HCT116 (cell line): Measurements from ENCODE around the gene HGF. TPM values are rescaled to one million over a fixed set of nuclear protein-coding genes. Genes with fewer than 3 reads are reported as not detected.

Experiments
- ATAC-seq: fragments of 200-7000 bp; cut with Tn5 transposase; 2 replicates; pipeline ENCODE4 v1.9.1; 2020; ENCODE audit warnings: mild to moderate bottlenecking, moderate library complexity
- BruUV-seq: library from RNA; stranded (reverse); fragments of 400-500 nt; replicated peaks from 2 replicates; lab custom pipeline; 2021; lab: Mats Ljungman, UMichigan
- CTCF ChIA-PET: fragments of 300-600 bp; sonication (Branson Sonifier 250); formaldehyde crosslinking; loops from one replicate; lab custom pipeline; 2021; ENCODE audit warnings: antibody characterized with exemption; lab: Charles Lee
- POLR2A ChIA-PET: fragments of 300-600, 350-600 bp; sonication (Branson Sonifier 250); formaldehyde crosslinking; loops from one replicate; lab custom pipeline; 2021; ENCODE audit warnings: antibody characterized with exemption; lab: Charles Lee
- RAD21 ChIA-PET, 2 experiments: fragments of 300-600 bp; sonication (Branson Sonifier 250); formaldehyde crosslinking; loops; one replicate each; lab custom pipeline; 2023; ENCODE audit warnings: low total read pairs in 2 of 2; ENCODE audit not compliant: uncharacterized antibody in 2 of 2, unreplicated experiment in 2 of 2, low non-redundant PET in 1 of 2; lab: Charles Lee
- DNase-seq: peaks from one replicate; pipeline ENCODE4 v3.0.0-alpha.2; 2010; ENCODE audit warnings: low read depth, low spot score
- H2AFZ ChIP-seq: fragments of 200-600 bp; shearing (Covaris generic), sonication (generic); 2 replicates; pipeline ENCODE4 v1.6.1; 2017; ENCODE audit warnings: low read depth, mixed run types, mixed read lengths, antibody characterized with exemption, low read length; ENCODE audit not compliant: poor library complexity, severe bottlenecking
- H3K27ac ChIP-seq: 2 replicates; pipeline ENCODE4 v1.5.1; 2012; ENCODE audit warnings: low read depth, low read length
- H3K27me3 ChIP-seq: fragments of 200-600 bp; sonication (generic); 2 replicates; pipeline ENCODE4 v1.6.1; 2016; ENCODE audit warnings: mixed run types, low read length, mixed read lengths; ENCODE audit not compliant: insufficient read depth
- H3K36me3 ChIP-seq, 2 experiments: fragments of 200-500 bp in 1 of 2; fragments of 200-600 bp in 1 of 2; sonication (Bioruptor generic) in 1 of 2; sonication (generic) in 1 of 2; 2 replicates each; pipeline versions ENCODE4 v1.5.1 to v1.6.1; 2014 to 2016; ENCODE audit warnings: low read length in 2 of 2, inconsistent platforms in 1 of 2, mixed read lengths in 1 of 2, mixed run types in 1 of 2; ENCODE audit not compliant: insufficient read depth in 2 of 2, control insufficient read depth in 1 of 2
- H3K4me1 ChIP-seq, 2 experiments: fragments of 200-600 bp in 1 of 2; sonication (generic) in 1 of 2; 2 replicates each; pipeline versions ENCODE4 v1.5.1 to v1.6.1; 2012 to 2017; ENCODE audit warnings: low read length in 2 of 2, inconsistent platforms in 1 of 2, mild to moderate bottlenecking in 1 of 2, mixed read lengths in 1 of 2, mixed run types in 1 of 2, moderate library complexity in 1 of 2; ENCODE audit not compliant: insufficient read depth in 2 of 2, control insufficient read depth in 1 of 2
- H3K4me2 ChIP-seq: fragments of 200-600 bp; sonication (generic); 2 replicates; pipeline ENCODE4 v1.6.1; 2017; ENCODE audit warnings: mixed run types, low read length, mixed read lengths
- H3K4me3 ChIP-seq, 2 experiments: fragments of 200-600 bp in 1 of 2; sonication (generic) in 1 of 2; replicated peaks in 1 of 2; 2 replicates each; pipeline ENCODE4 v1.5.1; 2011 to 2016; ENCODE audit warnings: low read length in 2 of 2, control low read depth in 1 of 2, low read depth in 1 of 2, mild to moderate bottlenecking in 1 of 2, mixed read lengths in 1 of 2, mixed run types in 1 of 2
- H3K79me2 ChIP-seq: fragments of 200-600 bp; sonication (generic); 2 replicates; pipeline ENCODE4 v1.6.1; 2017; ENCODE audit warnings: mild to moderate bottlenecking, mixed run types, low read length, moderate library complexity, mixed read lengths; ENCODE audit not compliant: insufficient read depth
- H3K9ac ChIP-seq: fragments of 200-600 bp; sonication (generic); 2 replicates; pipeline ENCODE4 v1.6.1; 2016; ENCODE audit warnings: low read length, mixed read lengths
- H3K9me2 ChIP-seq: fragments of 200-600 bp; sonication (generic), shearing (Covaris generic); 2 replicates; pipeline ENCODE4 v1.6.1; 2017; ENCODE audit warnings: mixed run types, mild to moderate bottlenecking, moderate library complexity; ENCODE audit not compliant: insufficient read depth
- H3K9me3 ChIP-seq, 2 experiments: fragments of 200-500 bp in 1 of 2; fragments of 200-600 bp in 1 of 2; sonication (Bioruptor generic) in 1 of 2; sonication (generic) in 1 of 2; 2 replicates each; pipeline ENCODE4 v1.6.1; 2014 to 2017; ENCODE audit warnings: low read length in 2 of 2, mixed read lengths in 2 of 2, inconsistent platforms in 1 of 2, low read depth in 1 of 2, mild to moderate bottlenecking in 1 of 2, mixed run types in 1 of 2, moderate library complexity in 1 of 2; ENCODE audit not compliant: control insufficient read depth in 1 of 2, insufficient read depth in 1 of 2
- H4K20me1 ChIP-seq: fragments of 200-600 bp; sonication (generic), shearing (Covaris generic); 2 replicates; pipeline ENCODE4 v1.6.1; 2017; ENCODE audit warnings: mixed run types, mild to moderate bottlenecking, moderate library complexity; ENCODE audit not compliant: insufficient read depth
- JUND ChIP-seq: IDR thresholded peaks from 2 replicates; pipeline ENCODE4 v1.6.1; 2012
- POLR2AphosphoS5 ChIP-seq: IDR thresholded peaks from 2 replicates; pipeline ENCODE4 v1.6.1; 2011; ENCODE audit warnings: mild to moderate bottlenecking, low read depth, low read length, moderate library complexity
- SIN3A ChIP-seq: IDR thresholded peaks from 2 replicates; pipeline ENCODE4 v1.6.1; 2012; ENCODE audit warnings: low read depth
- SP1 ChIP-seq: IDR thresholded peaks from 2 replicates; pipeline ENCODE4 v1.6.1; 2012; ENCODE audit warnings: low read depth
- intact Hi-C: fragments of 100-400 bp; cut with micrococcal nuclease; formaldehyde crosslinking; loops from 2 replicates; pipeline ENCODE4 v1.10.0; 2022
- total RNA-seq: library from RNA; stranded (reverse); gene quantifications from one replicate; pipeline ENCODE4 v1.2.1, GENCODE V29; 2021; ENCODE audit not compliant: unreplicated experiment
- TF ChIP-seq, protein P1 (sequence below): IDR thresholded peaks from 2 replicates; pipeline ENCODE4 v1.6.1; 2011; ENCODE audit warnings: mild to moderate bottlenecking, low read length, moderate library complexity; ENCODE audit not compliant: insufficient replicate concordance; ENCODE audit errors: extremely low read depth
- TF ChIP-seq, protein P2 (sequence below), 3 experiments: fragments of 200-600 bp in 1 of 3; sonication (generic) in 1 of 3; IDR thresholded peaks in 2 of 3; conservative IDR thresholded peaks in 1 of 3; 2 replicates each; pipeline ENCODE4 v1.5.1; 2012 to 2017; ENCODE audit warnings: low read depth in 2 of 3, low read length in 2 of 3, antibody characterized with exemption in 1 of 3, borderline replicate concordance in 1 of 3, control low read depth in 1 of 3, mild to moderate bottlenecking in 1 of 3, mixed read lengths in 1 of 3, mixed run types in 1 of 3, moderate library complexity in 1 of 3; ENCODE audit not compliant: insufficient read depth in 1 of 3
- TF ChIP-seq, protein P3 (sequence below): IDR thresholded peaks from 2 replicates; pipeline ENCODE4 v1.6.1; 2012

HGF gene
- total RNA-seq, 1 experiment from 2014 or later = 0.15 TPM

DNA sequence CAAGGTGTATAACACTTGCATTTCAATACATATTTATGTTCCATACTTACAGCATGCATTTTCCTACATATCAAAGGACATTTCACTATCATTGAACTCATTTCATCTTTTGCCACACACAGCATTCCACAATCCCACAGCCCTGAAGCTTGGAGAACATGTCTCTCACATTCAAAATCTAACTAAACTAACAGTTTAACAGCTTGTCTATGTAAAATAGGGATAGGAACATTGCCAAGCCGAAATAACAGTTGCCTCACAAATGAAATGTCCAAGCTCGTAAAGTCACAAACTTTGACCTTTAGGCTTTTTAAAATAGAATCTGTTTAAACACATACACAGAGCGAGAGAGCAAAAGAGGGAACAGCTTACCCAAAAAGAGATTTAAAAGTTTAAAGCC lies 65.3 kb downstream of the HGF start (continued):
- TF ChIP-seq, protein P1, sequence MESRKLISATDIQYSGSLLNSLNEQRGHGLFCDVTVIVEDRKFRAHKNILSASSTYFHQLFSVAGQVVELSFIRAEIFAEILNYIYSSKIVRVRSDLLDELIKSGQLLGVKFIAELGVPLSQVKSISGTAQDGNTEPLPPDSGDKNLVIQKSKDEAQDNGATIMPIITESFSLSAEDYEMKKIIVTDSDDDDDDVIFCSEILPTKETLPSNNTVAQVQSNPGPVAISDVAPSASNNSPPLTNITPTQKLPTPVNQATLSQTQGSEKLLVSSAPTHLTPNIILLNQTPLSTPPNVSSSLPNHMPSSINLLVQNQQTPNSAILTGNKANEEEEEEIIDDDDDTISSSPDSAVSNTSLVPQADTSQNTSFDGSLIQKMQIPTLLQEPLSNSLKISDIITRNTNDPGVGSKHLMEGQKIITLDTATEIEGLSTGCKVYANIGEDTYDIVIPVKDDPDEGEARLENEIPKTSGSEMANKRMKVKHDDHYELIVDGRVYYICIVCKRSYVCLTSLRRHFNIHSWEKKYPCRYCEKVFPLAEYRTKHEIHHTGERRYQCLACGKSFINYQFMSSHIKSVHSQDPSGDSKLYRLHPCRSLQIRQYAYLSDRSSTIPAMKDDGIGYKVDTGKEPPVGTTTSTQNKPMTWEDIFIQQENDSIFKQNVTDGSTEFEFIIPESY = no peak
- TF ChIP-seq, all 23 proteins: peak for 0

DNA sequence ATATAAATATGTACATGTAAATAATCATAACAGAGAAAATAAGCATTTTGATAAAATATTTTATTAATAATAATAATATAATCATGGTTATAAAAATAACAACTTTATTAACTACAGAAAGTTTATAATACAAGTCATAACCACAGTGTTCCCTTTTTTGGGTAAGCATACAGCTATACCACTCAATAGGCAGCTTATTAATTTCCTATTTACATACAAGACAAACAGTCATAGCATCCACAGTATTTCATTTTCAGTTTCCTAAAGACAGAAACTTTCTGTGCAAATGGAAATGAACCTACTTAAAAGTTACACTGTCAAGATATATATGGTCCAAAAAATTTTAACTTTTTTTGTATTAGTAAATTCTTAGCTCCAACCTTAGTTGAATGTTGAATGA lies 70.9 kb downstream of the HGF start:
- intact Hi-C loops = no loop called here
- Histone ChIP-seq H4K20me1 (no peaks in the 10 kb centered on the region), H2AFZ (peak overlapping the region; percentile 13), H3K4me3 (no peak overlapping the region), H3K36me3 (no peaks in the 10 kb centered on the region), H3K4me1 (no peaks in the 10 kb centered on the region), H3K27ac (no peak overlapping the region), H3K27me3 (no peaks in the 10 kb centered on the region), H3K9me2 (no peaks in the 10 kb centered on the region), H3K79me2 (no peaks in the 10 kb centered on the region), H3K9me3 (no peaks in the 10 kb centered on the region), H3K4me2 (no peak overlapping the region), H3K9ac (no peak overlapping the region)
- DNase-seq = no peak
- no peak for ATAC-seq
- BruUV-seq = no TSS peak
- RAD21 ChIA-PET = no interaction called here
- TF ChIP-seq, protein P2, sequence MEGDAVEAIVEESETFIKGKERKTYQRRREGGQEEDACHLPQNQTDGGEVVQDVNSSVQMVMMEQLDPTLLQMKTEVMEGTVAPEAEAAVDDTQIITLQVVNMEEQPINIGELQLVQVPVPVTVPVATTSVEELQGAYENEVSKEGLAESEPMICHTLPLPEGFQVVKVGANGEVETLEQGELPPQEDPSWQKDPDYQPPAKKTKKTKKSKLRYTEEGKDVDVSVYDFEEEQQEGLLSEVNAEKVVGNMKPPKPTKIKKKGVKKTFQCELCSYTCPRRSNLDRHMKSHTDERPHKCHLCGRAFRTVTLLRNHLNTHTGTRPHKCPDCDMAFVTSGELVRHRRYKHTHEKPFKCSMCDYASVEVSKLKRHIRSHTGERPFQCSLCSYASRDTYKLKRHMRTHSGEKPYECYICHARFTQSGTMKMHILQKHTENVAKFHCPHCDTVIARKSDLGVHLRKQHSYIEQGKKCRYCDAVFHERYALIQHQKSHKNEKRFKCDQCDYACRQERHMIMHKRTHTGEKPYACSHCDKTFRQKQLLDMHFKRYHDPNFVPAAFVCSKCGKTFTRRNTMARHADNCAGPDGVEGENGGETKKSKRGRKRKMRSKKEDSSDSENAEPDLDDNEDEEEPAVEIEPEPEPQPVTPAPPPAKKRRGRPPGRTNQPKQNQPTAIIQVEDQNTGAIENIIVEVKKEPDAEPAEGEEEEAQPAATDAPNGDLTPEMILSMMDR (IDR thresholded peaks at IDR 0.05 in 2 of 3, conservative IDR thresholded peaks at IDR 0.05 in 1 of 3; ENCODE audit: borderline replicate concordance in 1 of 3, insufficient read depth in 1 of 3, low read depth in 2 of 3, low read length in 2 of 3) = no peak
- TF ChIP-seq POLR2AphosphoS5 = no peak
- TF ChIP-seq, protein P3, sequence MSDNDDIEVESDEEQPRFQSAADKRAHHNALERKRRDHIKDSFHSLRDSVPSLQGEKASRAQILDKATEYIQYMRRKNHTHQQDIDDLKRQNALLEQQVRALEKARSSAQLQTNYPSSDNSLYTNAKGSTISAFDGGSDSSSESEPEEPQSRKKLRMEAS = no peak
- no peak for TF ChIP-seq JUND
- TF ChIP-seq SP1 = no peak
- TF ChIP-seq, protein P1 = no peak
- no peak for TF ChIP-seq SIN3A
- POLR2A ChIA-PET = no interaction called here
- CTCF ChIA-PET = no interaction called here
